IMR-90 (cell line): ENCODE results near the gene POLR2C. TPM values are rescaled to one million over a fixed set of nuclear protein-coding genes. Genes with fewer than 3 reads are reported as not detected.
A peak's percentile ranks its signal among the peaks of the same experiment; 100 is the strongest.

Experiments
- ATAC-seq: fragments of 200-7000 bp; cut with Tn5 transposase; 2 replicates; pipeline ENCODE4 v1.9.1; 2020; ENCODE audit warnings: low read depth, mild to moderate bottlenecking, moderate library complexity
- BruUV-seq: library from RNA; stranded (reverse); fragments of 400-500 nt; replicated peaks from 2 replicates; lab custom pipeline; 2021; lab: Mats Ljungman, UMichigan
- CTCF ChIA-PET: fragments of 300-600 bp; formaldehyde crosslinking; extraction: SDS; loops from one replicate; lab custom pipeline; 2021; ENCODE audit warnings: antibody characterized with exemption; lab: Yijun Ruan, JAX
- POLR2A ChIA-PET: fragments of 300-600 bp; sonication (Branson Sonifier 250); formaldehyde crosslinking; loops from one replicate; lab custom pipeline; 2022; ENCODE audit warnings: antibody characterized with exemption; ENCODE audit not compliant: unreplicated experiment; lab: Charles Lee
- DNase-seq: peaks from one replicate; pipeline ENCODE4 v3.0.0; 2013
- H2AFZ ChIP-seq: replicated peaks from 2 replicates; pipeline ENCODE3; 2013; ENCODE audit warnings: low read length, mild to moderate bottlenecking; ENCODE audit not compliant: poor library complexity
- H2AK5ac ChIP-seq: 2 replicates; pipeline ENCODE4 v1.6.1; 2013; ENCODE audit warnings: low read depth, low read length, inconsistent platforms
- H2AK9ac ChIP-seq: replicated peaks from 2 replicates; pipeline ENCODE3; 2013; ENCODE audit warnings: mild to moderate bottlenecking, low read depth, low read length, moderate library complexity; ENCODE audit not compliant: poor library complexity
- H2BK120ac ChIP-seq: 2 replicates; pipeline ENCODE4 v1.6.1; 2013; ENCODE audit warnings: low read depth, low read length, inconsistent platforms
- H2BK15ac ChIP-seq: 3 replicates; pipeline ENCODE4 v1.6.1; 2013; ENCODE audit warnings: low read depth, low read length, inconsistent platforms
- H2BK20ac ChIP-seq: 2 replicates; pipeline ENCODE4 v1.6.1; 2013; ENCODE audit warnings: low read depth, mild to moderate bottlenecking, inconsistent platforms, low read length, moderate library complexity
- H2BK5ac ChIP-seq: 2 replicates; pipeline ENCODE4 v1.6.1; 2013; ENCODE audit warnings: mild to moderate bottlenecking, low read depth, low read length, inconsistent platforms; ENCODE audit not compliant: poor library complexity, severe bottlenecking
- H3K14ac ChIP-seq: replicated peaks from 2 replicates; pipeline ENCODE4 v1.6.1; 2013; ENCODE audit warnings: low read depth, low read length, inconsistent platforms
- H3K18ac ChIP-seq: 2 replicates; pipeline ENCODE4 v1.6.1; 2013; ENCODE audit warnings: low read depth, low read length, control low read depth
- H3K23ac ChIP-seq: 2 replicates; pipeline ENCODE4 v1.6.1; 2013; ENCODE audit warnings: low read depth, low read length, inconsistent platforms
- H3K27ac ChIP-seq: 2 replicates; pipeline ENCODE4 v1.5.1; 2013; ENCODE audit warnings: mild to moderate bottlenecking, control low read depth, low read length; ENCODE audit not compliant: insufficient read depth
- H3K27me3 ChIP-seq: 2 replicates; pipeline ENCODE4 v1.6.1; 2013; ENCODE audit warnings: low read length; ENCODE audit not compliant: control insufficient read depth, insufficient read depth
- H3K36me3 ChIP-seq: 2 replicates; pipeline ENCODE4 v1.6.1; 2013; ENCODE audit warnings: low read length, mixed read lengths; ENCODE audit not compliant: control insufficient read depth, insufficient read depth
- H3K4ac ChIP-seq: 2 replicates; pipeline ENCODE4 v1.6.1; 2013; ENCODE audit warnings: low read depth, low read length, inconsistent platforms
- H3K4me1 ChIP-seq: 2 replicates; pipeline ENCODE4 v1.6.1; 2013; ENCODE audit warnings: low read length, mixed read lengths; ENCODE audit not compliant: control insufficient read depth, insufficient read depth
- H3K4me2 ChIP-seq: 2 replicates; pipeline ENCODE4 v1.6.1; 2013; ENCODE audit warnings: low read depth, mild to moderate bottlenecking, control low read depth, low read length, moderate library complexity
- H3K4me3 ChIP-seq: 2 replicates; pipeline ENCODE4 v1.5.1; 2013; ENCODE audit warnings: low read depth, mild to moderate bottlenecking, control low read depth, low read length, moderate library complexity; ENCODE audit not compliant: insufficient read depth
- H3K56ac ChIP-seq: 2 replicates; pipeline ENCODE4 v1.6.1; 2013; ENCODE audit warnings: low read length, inconsistent platforms; ENCODE audit not compliant: insufficient read depth; ENCODE audit errors: extremely low read depth
- H3K79me1 ChIP-seq, 2 experiments: 2 replicates each; pipeline ENCODE4 v1.6.1; 2013; ENCODE audit warnings: low read length in 2 of 2, inconsistent platforms in 1 of 2, low read depth in 1 of 2
- H3K9ac ChIP-seq: 2 replicates; pipeline ENCODE4 v1.6.1; 2013; ENCODE audit warnings: low read depth, low read length, control low read depth
- H3K9me1 ChIP-seq: 2 replicates; pipeline ENCODE4 v1.6.1; 2013; ENCODE audit warnings: low read length, inconsistent platforms; ENCODE audit not compliant: insufficient read depth
- H3K9me3 ChIP-seq: 2 replicates; pipeline ENCODE4 v1.6.1; 2013; ENCODE audit warnings: low read length; ENCODE audit not compliant: control insufficient read depth, insufficient read depth
- H4K20me1 ChIP-seq: 2 replicates; pipeline ENCODE4 v1.6.1; 2013; ENCODE audit warnings: low read length, inconsistent platforms; ENCODE audit not compliant: insufficient read depth
- H4K5ac ChIP-seq: 2 replicates; pipeline ENCODE4 v1.6.1; 2013; ENCODE audit warnings: mild to moderate bottlenecking, low read depth, low read length, control low read depth
- H4K8ac ChIP-seq, 2 experiments: 2 replicates each; pipeline ENCODE4 v1.6.1; 2013; ENCODE audit warnings: low read depth in 2 of 2, low read length in 2 of 2, control low read depth in 1 of 2, inconsistent platforms in 1 of 2
- H4K91ac ChIP-seq: 2 replicates; pipeline ENCODE4 v1.6.1; 2013; ENCODE audit warnings: low read depth, low read length, inconsistent platforms; ENCODE audit not compliant: insufficient read depth
- BHLHE40 ChIP-seq: fragments of 150-350 bp; IDR thresholded peaks from 2 replicates; pipeline ENCODE4 v1.6.1; 2016; ENCODE audit warnings: mild to moderate bottlenecking, low read depth, low read length
- CEBPB ChIP-seq: IDR thresholded peaks from 2 replicates; pipeline ENCODE4 v1.6.1; 2012; ENCODE audit warnings: low read depth, low read length, improper control_type of control experiment
- CTCF ChIP-seq: conservative IDR thresholded peaks from 2 replicates; pipeline ENCODE4 v1.5.1; 2012; ENCODE audit warnings: mild to moderate bottlenecking, low read depth, low read length, improper control_type of control experiment
- FOS ChIP-seq: fragments of 150-350 bp; IDR thresholded peaks from 2 replicates; pipeline ENCODE4 v1.6.1; 2016; ENCODE audit warnings: low read depth, low read length
- MAFK ChIP-seq: IDR thresholded peaks from 2 replicates; pipeline ENCODE4 v1.6.1; 2012; ENCODE audit warnings: low read depth, low read length, improper control_type of control experiment
- NFE2L2 ChIP-seq: fragments of 150-350 bp; IDR thresholded peaks from 2 replicates; pipeline ENCODE4 v1.6.1; 2016; ENCODE audit warnings: low read depth, mild to moderate bottlenecking, low read length
- RAD21 ChIP-seq: IDR thresholded peaks from 2 replicates; pipeline ENCODE4 v1.6.1; 2012; ENCODE audit warnings: low read length, improper control_type of control experiment
- RCOR1 ChIP-seq: IDR thresholded peaks from 2 replicates; pipeline ENCODE4 v1.6.1; 2012; ENCODE audit warnings: mild to moderate bottlenecking, low read length, improper control_type of control experiment; ENCODE audit not compliant: insufficient replicate concordance
- USF2 ChIP-seq: fragments of 150-350 bp; IDR thresholded peaks from 2 replicates; pipeline ENCODE4 v1.6.1; 2017; ENCODE audit warnings: mild to moderate bottlenecking, antibody characterized with exemption, low read length, low read depth
- WGBS, 2 experiments: methylation state at CpG; one replicate each; pipeline versions ENCODE4 v1.1.5 to v1.1.7; 2013; ENCODE audit warnings: missing lambda C conversion rate in 2 of 2; ENCODE audit not compliant: insufficient read length in 1 of 2; ENCODE audit errors: extremely low coverage in 2 of 2; 5-methylcytosine and 5-hydroxymethylcytosine counted together
- dilution Hi-C: fragments of 300-500 bp; cut with HindIII; formaldehyde crosslinking; loops from one replicate; pipeline ENCODE4 v1.14.3; 2018; ENCODE audit warnings: low sequenced_read_pairs; ENCODE audit not compliant: unreplicated experiment
- in situ Hi-C: fragments of 300-500 bp; cut with MboI; formaldehyde crosslinking; loops from 3 replicates; pipeline ENCODE4 v1.14.3; 2019; ENCODE audit warnings: low sequenced_read_pairs, inconsistent platforms, mixed read lengths
- intact Hi-C: fragments of 100-400 bp; cut with micrococcal nuclease; formaldehyde crosslinking; loops from 2 replicates; pipeline ENCODE4 v1.10.0; 2022
- polyA plus RNA-seq, 3 experiments: library from polyadenylated mRNA; depleted of rRNA; stranded (reverse); fragments of >200 nt; gene quantifications; 2 replicates each; pipeline ENCODE4 v1.2.3, GENCODE V29; 2012; ENCODE audit warnings: low replicate concordance in 1 of 3
- total RNA-seq: library from RNA; depleted of rRNA; stranded (reverse); fragments of >200 nt; gene quantifications from 2 replicates; pipeline ENCODE4 v1.2.3, GENCODE V29; 2012

POLR2C gene
- total and polyA plus RNA-seq, 2 of the 4 experiments (the other 2 are of a cell fraction) = 137 to 340 TPM

DNA sequence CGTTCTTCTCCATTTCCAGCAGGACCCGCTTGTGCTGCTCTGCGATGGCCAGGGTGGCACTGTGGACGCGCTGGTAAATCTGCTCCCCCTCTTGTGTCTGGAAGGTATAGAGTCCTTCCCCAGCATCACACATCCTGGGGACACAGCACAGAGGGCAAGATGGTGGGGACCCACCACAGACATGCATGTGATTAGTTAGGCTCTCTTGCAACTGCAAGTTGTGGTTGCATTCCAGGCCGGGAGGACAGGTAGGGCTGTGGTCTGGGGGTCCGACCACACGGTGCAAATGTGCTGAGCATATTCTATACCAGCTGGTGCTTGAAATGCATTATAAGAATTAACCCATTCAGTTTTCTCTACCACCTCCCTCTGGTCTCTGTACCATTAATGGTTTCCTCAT, 11.4 kb downstream of the POLR2C start:
- no peak overlapping the region for H4K91ac ChIP-seq
- H2BK120ac ChIP-seq = no peak overlapping the region
- peaks cover 5% of the 10 kb centered on the region for H3K4me1 ChIP-seq
- no peak overlapping the region for H4K8ac ChIP-seq
- no peaks in the 10 kb centered on the region for H3K9me1 ChIP-seq
- H3K23ac ChIP-seq = no peak overlapping the region
- no peak overlapping the region for H3K56ac ChIP-seq
- no peak overlapping the region for H3K14ac ChIP-seq
- no peak overlapping the region for H2AK9ac ChIP-seq
- in situ Hi-C loops (no loop called here), dilution Hi-C loops (no loop called here), intact Hi-C loops (no loop called here)
- peaks cover 14 to 16% of the 10 kb centered on the region in 2 experiments for H3K79me1 ChIP-seq
- H2AK5ac ChIP-seq = no peak overlapping the region
- 0 out of 2 replicates have a peak, but pooled peaks cover 8% of the 10 kb centered on the region for H4K20me1 ChIP-seq
- POLR2A ChIA-PET = interaction anchor here (0.5 kb wide), 1 partner anchor 1011 kb away, joined by 3 read pairs; no protein-coding TSS in a partner anchor
- no peak overlapping the region for H3K18ac ChIP-seq
- ATAC-seq = no peak
- no peak overlapping the region for H2BK5ac ChIP-seq
- H3K27me3 ChIP-seq = no peaks in the 10 kb centered on the region
- H2BK15ac ChIP-seq = no peak overlapping the region
- no peaks in the 10 kb centered on the region for H3K9me3 ChIP-seq
- CTCF ChIA-PET = interaction anchor here (1.4 kb wide), 1 partner anchor 11 kb away, joined by 3 read pairs; no protein-coding TSS in a partner anchor
- H2AFZ ChIP-seq = peak overlapping the region; percentile 15
- no peak overlapping the region for H3K9ac ChIP-seq
- no peak overlapping the region for H3K4ac ChIP-seq
- no CpG with 5 or more reads among the region's 8 CpGs for WGBS, 2 experiments
- BruUV-seq = no TSS peak
- no peak overlapping the region for H2BK20ac ChIP-seq
- no peak for DNase-seq
- H3K27ac ChIP-seq = no peak overlapping the region
- no peak overlapping the region for H3K4me3 ChIP-seq
- H4K5ac ChIP-seq = no peak overlapping the region
- peaks cover 44% of the 10 kb centered on the region for H3K36me3 ChIP-seq
- no peak overlapping the region for H3K4me2 ChIP-seq
- no peak for TF ChIP-seq CEBPB
- TF ChIP-seq USF2 = no peak
- no peak for TF ChIP-seq RAD21
- no peak for TF ChIP-seq RCOR1
- TF ChIP-seq CTCF = no peak
- TF ChIP-seq MAFK = no peak
- TF ChIP-seq FOS = no peak
- no peak for TF ChIP-seq NFE2L2
- TF ChIP-seq BHLHE40 = no peak
